GDM1 (cell line): ENCODE measurements around the gene GRM7.
A peak's percentile ranks its signal among the peaks of the same experiment; 100 is the strongest.

Source experiments
- DNase-seq: peaks from one replicate; lab custom pipeline; 2025; lab: John Stamatoyannopoulos, UW

GRM7 gene

GRCh38 chr3:7307410-7307809 is 446.5 kb downstream of the GRM7 start:
- peak; percentile 15 for DNase-seq

- peak; percentile 9 for DNase-seq
Observed at GRCh38 chr3:7309641-7310102, 448.8 kb downstream of the GRM7 start.

GRCh38 chr3:7315037-7315436 is 454.1 kb downstream of the GRM7 start:
- DNase-seq: no peak

GRCh38 chr3:7322957-7323669 is 462.2 kb downstream of the GRM7 start:
- no peak for DNase-seq

- no peak for DNase-seq
Observed at GRCh38 chr3:7328339-7328738, 467.4 kb downstream of the GRM7 start.

- DNase-seq: no peak
Observed at GRCh38 chr3:7332696-7333095, 471.8 kb downstream of the GRM7 start.

GRCh38 chr3:7333125-7333524 is 472.2 kb downstream of the GRM7 start:
- DNase-seq: no peak

GRCh38 chr3:7340795-7341194 is 479.9 kb downstream of the GRM7 start:
- no peak for DNase-seq

GRCh38 chr3:7346364-7346763 is 485.4 kb downstream of the GRM7 start:
- no peak for DNase-seq

- no peak for DNase-seq
Observed at GRCh38 chr3:7357101-7357500, 496.2 kb downstream of the GRM7 start.

- DNase-seq: no peak
Observed at GRCh38 chr3:7367968-7368367, 507.1 kb downstream of the GRM7 start.

GRCh38 chr3:7368597-7368996 is 507.7 kb downstream of the GRM7 start:
- no peak for DNase-seq

GRCh38 chr3:7371693-7372572 is 511.0 kb downstream of the GRM7 start:
- DNase-seq: no peak

- no peak for DNase-seq
Observed at GRCh38 chr3:7377103-7377502, 516.2 kb downstream of the GRM7 start.

- no peak for DNase-seq
Observed at GRCh38 chr3:7381741-7382140, 520.8 kb downstream of the GRM7 start.

- no peak for DNase-seq
Observed at GRCh38 chr3:7382293-7383010, 521.5 kb downstream of the GRM7 start.

- DNase-seq: no peak
Observed at GRCh38 chr3:7385635-7386034, 524.7 kb downstream of the GRM7 start.

GRCh38 chr3:7388026-7388425 is 527.1 kb downstream of the GRM7 start:
- DNase-seq: no peak

- DNase-seq: no peak
Observed at GRCh38 chr3:7392206-7392605, 531.3 kb downstream of the GRM7 start.

GRCh38 chr3:7393944-7394605 is 533.2 kb downstream of the GRM7 start:
- DNase-seq: no peak

- no peak for DNase-seq
Observed at GRCh38 chr3:7396534-7396933, 535.6 kb downstream of the GRM7 start.

- no peak for DNase-seq
Observed at GRCh38 chr3:7397097-7397496, 536.2 kb downstream of the GRM7 start.
